Measurements from ENCODE around the gene USP40. TPM values are rescaled to one million over a fixed set of nuclear protein-coding genes. Genes with fewer than 3 reads are reported as not detected.

The USP40 gene
- total and polyA plus RNA-seq, 2 experiments from 2014 or later: 20.4 to 25.9 TPM

DNA sequence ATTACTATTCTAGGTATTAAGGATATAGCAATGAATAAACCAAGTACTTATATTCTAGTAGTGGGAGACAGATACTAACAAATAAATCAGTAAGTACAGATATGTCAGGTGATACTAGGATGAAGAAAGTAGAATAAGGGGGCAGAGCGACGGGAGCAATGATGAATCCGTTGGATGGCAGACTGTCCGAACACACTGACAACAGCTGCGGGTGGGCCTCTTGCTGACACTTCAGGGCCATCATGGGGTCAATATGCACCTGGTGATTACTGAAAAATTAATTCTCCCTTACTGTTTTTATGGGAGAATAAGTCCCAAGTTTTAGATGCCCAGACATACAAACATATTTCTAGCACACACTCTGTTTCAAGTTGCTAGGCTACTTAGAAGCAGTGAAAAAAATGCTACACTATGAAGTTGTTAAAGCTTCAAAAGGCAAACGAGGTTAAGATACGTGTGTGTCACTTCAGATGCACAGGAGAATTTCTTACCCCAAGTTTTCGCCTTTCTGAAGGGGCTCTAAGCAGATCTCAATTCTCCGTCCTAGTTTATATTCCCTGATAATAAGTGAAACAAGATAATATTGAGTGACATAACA lies 78.7 kb downstream of the USP40 start:
- Histone ChIP-seq H3K4me3 (no peak overlapping the region), H3K4me1 (ENCODE audit: insufficient read depth) (peaks cover 5% of the 10 kb centered on the region), H4K20me1 (ENCODE audit: insufficient read depth, poor library complexity, severe bottlenecking) (no peaks in the 10 kb centered on the region), H3K36me3 (replicated peaks; ENCODE audit: insufficient read depth, low read depth) (no peaks in the 10 kb centered on the region), H3K79me2 (no peaks in the 10 kb centered on the region), H3K9me2 (replicated peaks; ENCODE audit: insufficient read depth) (no peaks in the 10 kb centered on the region), H3K27ac (peak overlapping the region; percentile 24), H2AFZ (no peak overlapping the region), H3K27me3 (no peaks in the 10 kb centered on the region), H3K9me3 (ENCODE audit: low read depth) (no peaks in the 10 kb centered on the region), H3K4me2 (no peak overlapping the region)
- TF ChIP-seq EZH2phosphoT487 (IDR thresholded peaks at IDR 0.05; ENCODE audit: low read depth, severe bottlenecking, unreplicated experiment) (no peak), EZH2 (IDR thresholded peaks at IDR 0.05; ENCODE audit: borderline replicate concordance) (no peak)
- TF ChIP-seq, protein P1, sequence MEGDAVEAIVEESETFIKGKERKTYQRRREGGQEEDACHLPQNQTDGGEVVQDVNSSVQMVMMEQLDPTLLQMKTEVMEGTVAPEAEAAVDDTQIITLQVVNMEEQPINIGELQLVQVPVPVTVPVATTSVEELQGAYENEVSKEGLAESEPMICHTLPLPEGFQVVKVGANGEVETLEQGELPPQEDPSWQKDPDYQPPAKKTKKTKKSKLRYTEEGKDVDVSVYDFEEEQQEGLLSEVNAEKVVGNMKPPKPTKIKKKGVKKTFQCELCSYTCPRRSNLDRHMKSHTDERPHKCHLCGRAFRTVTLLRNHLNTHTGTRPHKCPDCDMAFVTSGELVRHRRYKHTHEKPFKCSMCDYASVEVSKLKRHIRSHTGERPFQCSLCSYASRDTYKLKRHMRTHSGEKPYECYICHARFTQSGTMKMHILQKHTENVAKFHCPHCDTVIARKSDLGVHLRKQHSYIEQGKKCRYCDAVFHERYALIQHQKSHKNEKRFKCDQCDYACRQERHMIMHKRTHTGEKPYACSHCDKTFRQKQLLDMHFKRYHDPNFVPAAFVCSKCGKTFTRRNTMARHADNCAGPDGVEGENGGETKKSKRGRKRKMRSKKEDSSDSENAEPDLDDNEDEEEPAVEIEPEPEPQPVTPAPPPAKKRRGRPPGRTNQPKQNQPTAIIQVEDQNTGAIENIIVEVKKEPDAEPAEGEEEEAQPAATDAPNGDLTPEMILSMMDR (IDR thresholded peaks at IDR 0.05; ENCODE audit: poor library complexity): no peak
- no peak for DNase-seq (ENCODE audit: low spot score)
- WGBS (ENCODE audit: low lambda C conversion rate, missing lambda C conversion rate): 90% methylated on average over 9 of the region's 9 CpGs

DNA sequence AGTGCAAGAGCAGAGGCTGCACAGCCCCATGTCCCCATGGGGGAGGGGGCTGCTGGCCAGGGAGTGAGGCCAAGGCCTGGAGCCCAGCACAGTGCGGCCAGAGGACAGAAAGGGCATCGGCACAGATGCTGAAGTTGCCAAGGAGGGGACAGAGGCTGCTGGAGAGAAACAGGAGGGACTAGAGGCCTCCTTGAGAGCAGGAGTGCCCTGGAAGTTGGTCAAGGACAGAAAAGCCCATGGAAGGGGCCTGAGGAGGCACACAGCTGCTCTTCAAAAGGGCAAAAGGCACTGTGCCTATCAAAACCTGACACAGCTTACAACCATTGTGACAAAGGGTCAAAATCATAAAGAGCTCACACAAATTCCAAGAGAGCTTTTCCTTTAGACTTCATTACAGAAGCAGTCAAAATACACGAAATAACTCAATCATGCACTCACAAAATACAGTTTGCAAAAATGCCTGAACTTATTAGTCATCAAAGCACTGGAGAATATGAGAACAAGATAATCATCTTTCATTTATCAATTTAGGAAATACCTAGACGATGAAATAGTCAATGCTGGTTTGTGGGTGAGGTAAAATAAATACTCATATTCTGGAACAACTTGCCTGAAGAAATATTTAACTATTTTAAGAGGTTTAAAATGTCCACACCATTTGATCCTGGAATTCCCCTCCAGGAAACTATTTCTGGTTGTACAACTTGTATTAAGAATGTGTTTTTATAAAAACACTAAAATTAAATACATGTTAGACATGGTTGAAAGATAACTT lies 79.6 kb downstream of the USP40 start:
- no peaks in the 10 kb centered on the region for H3K9me2 ChIP-seq (replicated peaks; ENCODE audit: insufficient read depth)
- no peak overlapping the region for H3K4me2 ChIP-seq
- 73% methylated on average over 4 of the region's 4 CpGs for WGBS (ENCODE audit: low lambda C conversion rate, missing lambda C conversion rate)

DNA sequence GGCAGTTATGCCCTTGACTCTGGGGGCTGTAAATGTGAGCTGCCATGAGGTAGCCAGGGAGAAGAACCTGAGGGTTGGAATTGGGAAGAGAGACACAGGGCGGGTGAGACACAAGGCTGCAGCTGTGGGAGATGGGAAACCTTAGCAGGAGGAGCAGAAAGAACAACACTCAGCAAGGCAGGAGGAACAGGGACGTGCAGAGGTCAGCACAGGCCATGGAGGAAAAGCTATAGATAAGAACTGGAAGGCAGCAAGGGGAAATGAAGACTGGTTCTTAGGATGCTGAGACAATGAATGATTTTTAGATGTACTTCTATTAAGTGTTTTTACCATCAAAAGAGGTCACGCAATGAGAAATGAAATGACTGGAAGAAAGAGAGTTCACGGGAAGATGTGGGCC lies 80.2 kb downstream of the USP40 start:
- Histone ChIP-seq H3K36me3 (replicated peaks; ENCODE audit: insufficient read depth, low read depth) (no peaks in the 10 kb centered on the region), H2AFZ (no peak overlapping the region), H3K27ac (peak overlapping the region; percentile 66)

More for the DNA sequence above, 79.6 kb downstream of the USP40 start:
- H3K27ac ChIP-seq: peak overlapping the region; percentile 66
- TF ChIP-seq EZH2phosphoT487 (IDR thresholded peaks at IDR 0.05; ENCODE audit: low read depth, severe bottlenecking, unreplicated experiment) (no peak), EZH2 (IDR thresholded peaks at IDR 0.05; ENCODE audit: borderline replicate concordance) (no peak)
- TF ChIP-seq, protein P1 (IDR thresholded peaks at IDR 0.05; ENCODE audit: poor library complexity): no peak
- no peaks in the 10 kb centered on the region for H3K79me2 ChIP-seq
- H3K27me3 ChIP-seq: no peaks in the 10 kb centered on the region
- H2AFZ ChIP-seq: no peak overlapping the region
- no peak for DNase-seq (ENCODE audit: low spot score)
- no peak overlapping the region for H3K4me3 ChIP-seq
- no peaks in the 10 kb centered on the region for H4K20me1 ChIP-seq (ENCODE audit: insufficient read depth, poor library complexity, severe bottlenecking)
- H3K4me1 ChIP-seq (ENCODE audit: insufficient read depth): peaks cover 5% of the 10 kb centered on the region
- H3K9me3 ChIP-seq (ENCODE audit: low read depth): no peaks in the 10 kb centered on the region
- no peaks in the 10 kb centered on the region for H3K36me3 ChIP-seq (replicated peaks; ENCODE audit: insufficient read depth, low read depth)

More for the DNA sequence above, 80.2 kb downstream of the USP40 start:
- no peak for DNase-seq (ENCODE audit: low spot score)
- no peaks in the 10 kb centered on the region for H3K79me2 ChIP-seq
- no peaks in the 10 kb centered on the region for H3K9me3 ChIP-seq (ENCODE audit: low read depth)
- H3K27me3 ChIP-seq: no peaks in the 10 kb centered on the region
- H4K20me1 ChIP-seq (ENCODE audit: insufficient read depth, poor library complexity, severe bottlenecking): no peaks in the 10 kb centered on the region
- H3K9me2 ChIP-seq (replicated peaks; ENCODE audit: insufficient read depth): no peaks in the 10 kb centered on the region
- 87% methylated on average over 4 of the region's 4 CpGs for WGBS (ENCODE audit: low lambda C conversion rate, missing lambda C conversion rate)
- no peak overlapping the region for H3K4me3 ChIP-seq
- no peak overlapping the region for H3K4me2 ChIP-seq
- H3K4me1 ChIP-seq (ENCODE audit: insufficient read depth): peaks cover 5% of the 10 kb centered on the region
- TF ChIP-seq, protein P1 (IDR thresholded peaks at IDR 0.05; ENCODE audit: poor library complexity): no peak
- TF ChIP-seq EZH2 (IDR thresholded peaks at IDR 0.05; ENCODE audit: borderline replicate concordance): no peak
- no peak for TF ChIP-seq EZH2phosphoT487 (IDR thresholded peaks at IDR 0.05; ENCODE audit: low read depth, severe bottlenecking, unreplicated experiment)
